HepG2 (cell line): Measurements from ENCODE around the gene ODAD4. TPM values are rescaled to one million over a fixed set of nuclear protein-coding genes. Genes with fewer than 3 reads are reported as not detected.

Experiments
- FIP1L1 ChIP-seq: fragments of 200-400 bp; formaldehyde crosslinking; IDR thresholded peaks from 2 replicates; pipeline ENCODE4 v1.6.1; 2018; ENCODE audit warnings: low read depth, mild to moderate bottlenecking, low read length, moderate library complexity, borderline replicate concordance; ENCODE audit not compliant: insufficient read depth
- KDM2A ChIP-seq: sonication (generic); formaldehyde crosslinking; IDR thresholded peaks from 2 replicates; pipeline ENCODE4 v1.4.0; 2020; ENCODE audit warnings: low read depth, missing genetic modification reagents, borderline replicate concordance
- KLF6 ChIP-seq: IDR thresholded peaks from 2 replicates; pipeline ENCODE4 v1.8.0; 2016; ENCODE audit warnings: missing biosample characterization, missing genetic modification reagents
- MEF2D ChIP-seq: sonication (generic); formaldehyde crosslinking; IDR thresholded peaks from 2 replicates; pipeline ENCODE4 v1.5.1; 2020; ENCODE audit warnings: mild to moderate bottlenecking, missing genetic modification reagents
- MIER2 ChIP-seq: IDR thresholded peaks from 2 replicates; pipeline ENCODE4 v1.6.1; 2016; ENCODE audit warnings: missing biosample characterization, missing genetic modification reagents
- NONO ChIP-seq, 2 experiments: fragments of 450-650 bp in 1 of 2; sonication (generic) in 1 of 2; formaldehyde crosslinking in 1 of 2; IDR thresholded peaks in 1 of 2; conservative IDR thresholded peaks in 1 of 2; 2 replicates each; pipeline versions ENCODE4 v1.6.1 to v1.8.0; 2017 to 2022; ENCODE audit warnings: mild to moderate bottlenecking in 1 of 2, missing genetic modification reagents in 1 of 2, moderate library complexity in 1 of 2
- PHF8 ChIP-seq: sonication (generic); formaldehyde crosslinking; IDR thresholded peaks from 2 replicates; pipeline ENCODE4 v1.5.0; 2020; ENCODE audit warnings: missing genetic modification reagents
- SAP130 ChIP-seq: IDR thresholded peaks from 2 replicates; pipeline ENCODE4 v1.6.1; 2016; ENCODE audit warnings: low read depth
- SIN3A ChIP-seq: IDR thresholded peaks from 2 replicates; pipeline ENCODE4 v1.6.1; 2011; ENCODE audit warnings: low read depth, mild to moderate bottlenecking, control low read depth, low read length, borderline replicate concordance
- SP140L ChIP-seq: sonication (generic); formaldehyde crosslinking; IDR thresholded peaks from 2 replicates; pipeline ENCODE4 v1.4.0; 2020; ENCODE audit warnings: missing genetic modification reagents, borderline replicate concordance
- SP2 ChIP-seq: sonication (generic); formaldehyde crosslinking; IDR thresholded peaks from 2 replicates; pipeline ENCODE4 v1.5.1; 2020; ENCODE audit warnings: mild to moderate bottlenecking, missing genetic modification reagents
- TCF7L2 ChIP-seq: IDR thresholded peaks from 2 replicates; pipeline ENCODE4 v1.6.1; 2011; ENCODE audit warnings: mild to moderate bottlenecking, low read depth, low read length, moderate library complexity
- TSC22D2 ChIP-seq: sonication (generic); formaldehyde crosslinking; IDR thresholded peaks from 2 replicates; pipeline ENCODE4 v1.5.1; 2020; ENCODE audit warnings: missing genetic modification reagents, mild to moderate bottlenecking, borderline replicate concordance
- ZC3H13 ChIP-seq: sonication (generic); formaldehyde crosslinking; IDR thresholded peaks from 2 replicates; pipeline ENCODE4 v1.8.1; 2023; ENCODE audit warnings: mild to moderate bottlenecking, missing genetic modification reagents, moderate library complexity
- ZMYM2 ChIP-seq: sonication (generic); formaldehyde crosslinking; IDR thresholded peaks from 2 replicates; pipeline ENCODE4 v1.8.0; 2022; ENCODE audit warnings: mild to moderate bottlenecking, missing genetic modification reagents
- ZNF251 ChIP-seq: sonication (generic); formaldehyde crosslinking; IDR thresholded peaks from 2 replicates; pipeline ENCODE4 v1.9.0; 2021; ENCODE audit warnings: mild to moderate bottlenecking, missing genetic modification reagents
- ZNF274 ChIP-seq: sonication (generic); formaldehyde crosslinking; IDR thresholded peaks from 2 replicates; pipeline ENCODE4 v1.5.1; 2020; ENCODE audit warnings: mild to moderate bottlenecking, missing genetic modification reagents
- ZNF878 ChIP-seq: sonication (generic); formaldehyde crosslinking; IDR thresholded peaks from 2 replicates; pipeline ENCODE4 v1.8.1; 2023; ENCODE audit warnings: mild to moderate bottlenecking, missing genetic modification reagents, moderate library complexity
- ZSCAN21 ChIP-seq: sonication (generic); formaldehyde crosslinking; IDR thresholded peaks from 2 replicates; pipeline ENCODE4 v1.8.0; 2022; ENCODE audit warnings: mild to moderate bottlenecking, missing genetic modification reagents, moderate library complexity, borderline replicate concordance
- ZSCAN31 ChIP-seq: sonication (generic); formaldehyde crosslinking; IDR thresholded peaks from 2 replicates; pipeline ENCODE4 v1.5.0; 2020; ENCODE audit warnings: low read depth, mild to moderate bottlenecking, missing genetic modification reagents
- polyA plus RNA-seq, 8 experiments: library from polyadenylated mRNA; depleted of rRNA in 3 of 8; stranded (reverse) in 7 of 8; unstranded in 1 of 8; fragments of >200 nt; fragmentation: Illumina TruSeq in 4 of 8; extraction: Trizol in 4 of 8; gene quantifications; 2 replicates each; pipeline versions ENCODE4 v1.2.1 to v1.2.3, GENCODE V29; 2011 to 2016; ENCODE audit warnings: low read depth in 4 of 8, missing spikeins in 1 of 8, mixed read lengths in 1 of 8; ENCODE audit not compliant: insufficient read depth in 1 of 8
- total RNA-seq, 5 experiments: library from RNA; depleted of rRNA; stranded (reverse); fragments of >200 nt; fragmentation: Illumina TruSeq; extraction: Trizol; gene quantifications; 2 replicates each; pipeline ENCODE4 v1.2.3, GENCODE V29; 2016; ENCODE audit warnings: low read depth in 1 of 5
- TF ChIP-seq, protein P1 (sequence below): sonication (generic); IDR thresholded peaks from 2 replicates; pipeline ENCODE4 v1.6.1; 2016; ENCODE audit warnings: low read depth, borderline replicate concordance
- TF ChIP-seq, protein P2 (sequence below): sonication (generic); formaldehyde crosslinking; IDR thresholded peaks from 2 replicates; pipeline ENCODE4 v1.5.1; 2020; ENCODE audit warnings: mild to moderate bottlenecking, moderate library complexity, missing genetic modification reagents
- TF ChIP-seq, protein P3 (sequence below): sonication (generic); formaldehyde crosslinking; IDR thresholded peaks from 2 replicates; pipeline ENCODE4 v1.5.0; 2020; ENCODE audit warnings: mild to moderate bottlenecking, missing genetic modification reagents
- TF ChIP-seq, protein P4 (sequence below): IDR thresholded peaks from 2 replicates; pipeline ENCODE4 v1.6.1; 2018; ENCODE audit warnings: missing genetic modification reagents, mild to moderate bottlenecking, missing compliant biosample characterization

The ODAD4 gene
- total and polyA plus RNA-seq, 2 of the 13 experiments (the other 11 are each of a cell fraction or from before 2014, with no cell fraction given) = 0.48 to 0.53 TPM

DNA sequence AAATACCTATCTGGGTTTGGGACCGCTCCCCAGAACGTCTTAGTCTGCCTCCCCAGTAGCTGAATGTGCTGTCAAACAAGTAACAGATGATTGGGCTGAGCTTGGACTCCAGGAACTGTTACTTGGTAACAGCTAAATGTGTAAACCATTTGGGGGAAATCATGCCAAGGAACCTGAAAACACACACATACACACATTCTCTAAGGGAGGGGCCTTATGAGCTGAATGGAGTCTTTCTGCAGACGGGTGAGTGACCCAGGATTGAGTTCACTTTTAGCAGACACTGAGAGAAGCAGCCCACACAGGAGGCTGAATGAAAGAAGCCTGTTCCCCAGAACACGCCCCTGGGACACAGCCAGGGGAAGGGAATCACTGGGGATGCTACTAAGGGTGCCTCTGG lies 13.2 kb upstream of the ODAD4 start (continued):
- TF ChIP-seq ZMYM2 (CRISPR knock-in tag) (no peak), ZC3H13 (CRISPR knock-in tag) (0 out of 2 replicates have a peak, but pooled peaks have one; percentile 11), TCF7L2 (no peak), ZSCAN21 (no peak), KLF6 (CRISPR knock-in tag) (no peak), SIN3A (0 out of 2 replicates have a peak, but pooled peaks have one; percentile 12), MEF2D (CRISPR knock-in tag) (no peak), MIER2 (CRISPR knock-in tag) (0 out of 2 replicates have a peak, but pooled peaks have one; percentile 48), NONO (IDR thresholded peaks at IDR 0.05) (no peak), NONO (CRISPR knock-in tag; conservative IDR thresholded peaks at IDR 0.05) (no peak), PHF8 (CRISPR knock-in tag) (no peak), ZSCAN31 (CRISPR knock-in tag) (no peak), ZNF274 (CRISPR knock-in tag) (peak; percentile 22; the same call in 1 of the 2 replicates), SP140L (no peak), SAP130 (CRISPR knock-in tag) (0 out of 2 replicates have a peak, but pooled peaks have one; percentile 50), ZNF251 (0 out of 2 replicates have a peak, but pooled peaks have one; percentile 45), ZNF878 (CRISPR knock-in tag) (no peak), TSC22D2 (CRISPR knock-in tag) (0 out of 2 replicates have a peak, but pooled peaks have one; percentile 37), SP2 (CRISPR knock-in tag) (no peak), KDM2A (no peak), FIP1L1 (no peak)
- TF ChIP-seq, protein P1, sequence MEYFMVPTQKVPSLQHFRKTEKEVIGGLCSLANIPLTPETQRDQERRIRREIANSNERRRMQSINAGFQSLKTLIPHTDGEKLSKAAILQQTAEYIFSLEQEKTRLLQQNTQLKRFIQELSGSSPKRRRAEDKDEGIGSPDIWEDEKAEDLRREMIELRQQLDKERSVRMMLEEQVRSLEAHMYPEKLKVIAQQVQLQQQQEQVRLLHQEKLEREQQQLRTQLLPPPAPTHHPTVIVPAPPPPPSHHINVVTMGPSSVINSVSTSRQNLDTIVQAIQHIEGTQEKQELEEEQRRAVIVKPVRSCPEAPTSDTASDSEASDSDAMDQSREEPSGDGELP = peak; percentile 62; the same call in 1 of the 2 replicates
- TF ChIP-seq, protein P2, sequence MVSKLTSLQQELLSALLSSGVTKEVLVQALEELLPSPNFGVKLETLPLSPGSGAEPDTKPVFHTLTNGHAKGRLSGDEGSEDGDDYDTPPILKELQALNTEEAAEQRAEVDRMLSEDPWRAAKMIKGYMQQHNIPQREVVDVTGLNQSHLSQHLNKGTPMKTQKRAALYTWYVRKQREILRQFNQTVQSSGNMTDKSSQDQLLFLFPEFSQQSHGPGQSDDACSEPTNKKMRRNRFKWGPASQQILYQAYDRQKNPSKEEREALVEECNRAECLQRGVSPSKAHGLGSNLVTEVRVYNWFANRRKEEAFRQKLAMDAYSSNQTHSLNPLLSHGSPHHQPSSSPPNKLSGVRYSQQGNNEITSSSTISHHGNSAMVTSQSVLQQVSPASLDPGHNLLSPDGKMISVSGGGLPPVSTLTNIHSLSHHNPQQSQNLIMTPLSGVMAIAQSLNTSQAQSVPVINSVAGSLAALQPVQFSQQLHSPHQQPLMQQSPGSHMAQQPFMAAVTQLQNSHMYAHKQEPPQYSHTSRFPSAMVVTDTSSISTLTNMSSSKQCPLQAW (CRISPR knock-in tag) = 0 out of 2 replicates have a peak, but pooled peaks have one; percentile 27
- TF ChIP-seq, protein P3, sequence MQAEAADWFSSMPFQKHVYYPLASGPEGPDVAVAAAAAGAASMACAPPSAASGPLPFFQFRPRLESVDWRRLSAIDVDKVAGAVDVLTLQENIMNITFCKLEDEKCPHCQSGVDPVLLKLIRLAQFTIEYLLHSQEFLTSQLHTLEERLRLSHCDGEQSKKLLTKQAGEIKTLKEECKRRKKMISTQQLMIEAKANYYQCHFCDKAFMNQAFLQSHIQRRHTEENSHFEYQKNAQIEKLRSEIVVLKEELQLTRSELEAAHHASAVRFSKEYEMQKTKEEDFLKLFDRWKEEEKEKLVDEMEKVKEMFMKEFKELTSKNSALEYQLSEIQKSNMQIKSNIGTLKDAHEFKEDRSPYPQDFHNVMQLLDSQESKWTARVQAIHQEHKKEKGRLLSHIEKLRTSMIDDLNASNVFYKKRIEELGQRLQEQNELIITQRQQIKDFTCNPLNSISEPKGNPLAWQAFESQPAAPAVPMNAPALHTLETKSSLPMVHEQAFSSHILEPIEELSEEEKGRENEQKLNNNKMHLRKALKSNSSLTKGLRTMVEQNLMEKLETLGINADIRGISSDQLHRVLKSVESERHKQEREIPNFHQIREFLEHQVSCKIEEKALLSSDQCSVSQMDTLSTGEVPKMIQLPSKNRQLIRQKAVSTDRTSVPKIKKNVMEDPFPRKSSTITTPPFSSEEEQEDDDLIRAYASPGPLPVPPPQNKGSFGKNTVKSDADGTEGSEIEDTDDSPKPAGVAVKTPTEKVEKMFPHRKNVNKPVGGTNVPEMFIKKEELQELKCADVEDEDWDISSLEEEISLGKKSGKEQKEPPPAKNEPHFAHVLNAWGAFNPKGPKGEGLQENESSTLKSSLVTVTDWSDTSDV (CRISPR knock-in tag) = no peak
- TF ChIP-seq, protein P4, sequence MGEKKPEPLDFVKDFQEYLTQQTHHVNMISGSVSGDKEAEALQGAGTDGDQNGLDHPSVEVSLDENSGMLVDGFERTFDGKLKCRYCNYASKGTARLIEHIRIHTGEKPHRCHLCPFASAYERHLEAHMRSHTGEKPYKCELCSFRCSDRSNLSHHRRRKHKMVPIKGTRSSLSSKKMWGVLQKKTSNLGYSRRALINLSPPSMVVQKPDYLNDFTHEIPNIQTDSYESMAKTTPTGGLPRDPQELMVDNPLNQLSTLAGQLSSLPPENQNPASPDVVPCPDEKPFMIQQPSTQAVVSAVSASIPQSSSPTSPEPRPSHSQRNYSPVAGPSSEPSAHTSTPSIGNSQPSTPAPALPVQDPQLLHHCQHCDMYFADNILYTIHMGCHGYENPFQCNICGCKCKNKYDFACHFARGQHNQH (CRISPR knock-in tag) = no peak
